ENCODE measurements around the gene RSPH1. TPM values are rescaled to one million over a fixed set of nuclear protein-coding genes. Genes with fewer than 3 reads are reported as not detected.

RSPH1 gene
- total RNA-seq, 2 donors from 2014 or later: 0.19 TPM; not detected in 1

DNA sequence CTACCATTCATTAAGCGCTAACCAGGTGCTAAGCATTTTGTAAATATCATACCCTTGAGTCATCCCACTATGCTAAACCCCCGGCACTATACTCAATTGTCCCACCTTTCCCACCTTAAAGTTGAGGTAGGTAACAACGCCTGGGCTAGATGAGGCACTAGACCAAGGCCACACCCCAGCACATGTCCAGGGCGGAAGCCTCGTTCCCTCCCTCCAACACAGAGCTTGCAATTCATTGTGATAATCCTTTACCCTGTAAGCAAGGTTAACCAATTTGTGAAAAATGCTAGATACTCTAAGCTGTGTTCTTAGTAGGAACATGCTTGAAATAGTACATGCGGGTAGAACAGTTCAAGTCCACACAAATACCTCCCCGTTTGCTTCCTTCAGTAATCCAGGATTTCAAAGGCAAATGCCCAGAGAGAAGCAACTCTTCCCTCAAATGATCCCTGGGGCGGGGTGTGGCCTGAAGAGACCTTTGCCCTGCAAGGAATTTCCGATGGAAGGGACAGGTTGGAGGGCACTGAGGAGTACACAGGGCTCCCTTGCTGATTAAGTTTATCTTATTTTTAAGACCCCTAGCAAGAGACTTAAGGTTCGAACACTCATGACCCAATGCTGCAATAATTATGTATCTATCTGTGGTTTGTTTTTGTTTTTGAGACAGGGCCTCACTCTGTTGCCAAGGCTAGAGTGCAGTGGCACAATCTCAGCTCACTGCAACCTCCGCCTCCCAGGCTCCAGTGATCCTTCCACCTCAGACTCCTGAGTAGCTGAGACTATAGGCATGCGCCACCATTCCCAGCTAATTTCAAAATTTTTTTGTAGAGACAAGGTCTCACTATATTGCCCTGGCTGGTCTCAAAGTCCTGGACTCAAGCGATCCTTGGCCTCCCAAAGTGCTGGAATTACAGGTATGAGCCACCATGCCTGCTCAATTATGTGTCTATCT lies 2.6 kb downstream of the RSPH1 start:
- intact Hi-C loops (cut with DNase I): no loop called here
- DNase-seq (ENCODE audit: low spot score): no peak

DNA sequence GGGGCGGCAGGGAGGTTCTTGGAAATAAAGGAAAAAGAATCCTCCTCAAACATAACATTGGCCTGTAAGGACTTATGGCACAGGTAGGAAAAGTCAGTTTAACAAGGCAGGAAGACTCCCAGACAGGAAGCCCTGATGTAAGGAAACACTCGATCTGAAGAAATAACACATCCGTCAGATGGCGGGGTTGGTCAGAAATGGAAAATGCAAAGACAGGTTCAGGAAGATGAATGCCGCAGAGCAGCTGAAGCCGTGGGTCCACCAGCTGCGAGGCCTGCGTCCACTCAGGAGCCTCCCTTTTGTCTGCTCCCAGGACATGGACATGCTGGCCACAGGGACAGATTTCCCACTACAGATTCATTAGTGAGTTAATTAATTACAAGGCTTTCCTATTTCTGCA lies 3.8 kb downstream of the RSPH1 start:
- DNase-seq (ENCODE audit: low spot score): no peak
- intact Hi-C loops (cut with DNase I): no loop called here

DNA sequence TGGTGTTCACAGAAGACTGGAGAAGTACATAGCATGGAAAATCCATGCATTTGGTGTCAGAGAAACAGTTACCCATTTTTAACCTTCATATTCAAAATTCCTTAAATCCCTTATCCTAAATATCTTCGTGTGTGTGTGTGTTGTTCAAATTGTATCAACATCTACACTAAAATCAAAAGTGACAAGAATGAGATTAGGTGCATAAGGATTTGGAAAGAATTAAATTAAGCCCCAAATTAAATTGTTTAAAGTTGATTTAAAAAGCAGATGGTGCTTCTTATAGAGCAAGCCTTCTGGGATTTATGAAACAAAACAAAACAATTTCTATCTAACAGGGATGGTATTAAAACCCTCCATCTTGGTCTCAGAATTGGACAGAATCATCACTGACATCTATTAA lies 4.7 kb downstream of the RSPH1 start:
- intact Hi-C loops (cut with DNase I): no loop called here
- no peak for DNase-seq (ENCODE audit: low spot score)

DNA sequence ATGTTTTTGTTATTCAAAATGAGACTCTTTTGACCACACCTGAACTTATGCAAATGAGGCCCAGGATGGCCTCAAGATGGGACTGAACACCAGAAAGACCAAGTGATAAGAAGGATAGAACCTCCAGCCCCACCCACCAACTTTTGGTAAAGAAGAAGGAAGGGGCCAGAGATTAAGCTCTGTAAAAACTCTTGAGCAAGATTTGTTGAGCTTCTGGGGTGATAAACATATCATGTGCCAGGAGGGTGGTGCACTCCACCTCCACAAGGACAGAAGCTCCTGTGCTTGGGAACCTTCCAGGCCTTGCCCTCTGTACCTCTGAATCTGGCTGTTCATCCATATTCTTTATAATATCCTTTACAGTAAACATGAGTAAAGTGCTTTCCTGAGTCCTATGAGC lies 5.3 kb downstream of the RSPH1 start:
- intact Hi-C loops (cut with DNase I): no loop called here

DNA sequence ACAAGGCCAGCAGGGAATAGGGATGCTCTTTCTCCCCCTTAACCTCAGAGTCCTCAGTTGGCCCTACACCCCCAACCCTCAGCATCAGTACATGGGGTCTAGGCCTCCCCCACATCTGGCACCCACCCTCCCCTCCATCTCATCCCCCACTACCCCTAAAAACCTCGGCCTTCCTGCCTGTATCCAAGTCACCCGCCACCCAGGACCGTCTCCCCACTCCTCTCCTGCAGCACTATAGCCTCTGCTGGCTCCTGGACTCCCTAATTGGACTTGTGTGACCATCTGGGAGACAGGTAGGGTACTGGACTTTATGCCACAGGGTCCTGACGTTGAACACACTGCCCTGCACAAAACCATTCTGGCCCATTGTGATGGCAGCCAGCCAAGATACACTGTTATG lies 6.0 kb downstream of the RSPH1 start:
- DNase-seq (ENCODE audit: low spot score): no peak
- intact Hi-C loops (cut with DNase I): no loop called here

More for the DNA sequence above, 5.3 kb downstream of the RSPH1 start:
- DNase-seq (ENCODE audit: low spot score): no peak

DNA sequence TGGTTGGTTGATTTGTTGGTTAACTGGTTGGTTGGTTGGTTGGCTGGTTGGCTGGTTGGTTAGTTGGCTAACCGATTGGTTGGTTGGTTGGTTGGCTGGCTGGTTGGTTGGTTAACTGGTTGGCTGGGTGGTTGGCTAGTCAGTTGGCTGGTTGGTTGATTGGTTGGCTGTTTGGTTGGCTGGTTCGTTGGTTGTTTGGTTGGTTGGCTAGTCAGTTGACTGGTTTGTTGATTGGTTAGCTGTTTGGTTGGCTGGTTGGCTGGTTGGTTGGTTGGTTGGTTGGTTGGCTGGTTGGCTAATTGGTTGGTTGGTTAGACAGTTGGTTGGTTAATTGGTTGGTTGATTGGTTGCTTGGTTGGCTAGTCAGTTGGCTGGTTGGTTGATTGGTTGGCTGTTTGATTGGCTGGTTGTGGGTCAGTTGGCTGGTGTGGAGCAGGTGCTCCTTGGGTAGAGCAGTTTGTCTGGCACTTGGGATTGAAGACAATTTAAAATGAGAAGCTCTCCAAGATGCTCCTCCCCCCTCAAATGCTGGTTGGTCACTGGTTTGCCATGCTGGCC lies 6.9 kb downstream of the RSPH1 start:
- intact Hi-C loops (cut with DNase I): no loop called here
- DNase-seq (ENCODE audit: low spot score): no peak

DNA sequence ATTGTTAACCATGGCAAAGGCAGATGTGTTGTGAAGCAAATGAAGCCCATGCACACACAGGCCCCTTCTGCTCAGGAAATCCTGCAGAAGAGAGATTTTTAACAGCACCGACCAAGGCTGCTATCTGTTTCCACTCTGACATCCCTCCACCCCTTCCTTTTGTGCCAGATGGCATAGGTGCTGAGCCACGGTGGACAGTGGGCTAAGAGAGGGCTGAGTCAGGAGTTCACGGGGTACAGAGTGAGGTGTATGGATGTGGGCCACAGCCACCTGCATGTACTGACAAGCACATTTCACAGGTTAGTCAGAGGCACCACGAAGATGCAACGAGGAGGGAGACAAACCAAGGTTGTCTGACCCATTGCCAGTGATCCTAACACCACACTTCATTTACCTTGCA lies 9.5 kb downstream of the RSPH1 start:
- intact Hi-C loops (cut with DNase I): no loop called here
- no peak for DNase-seq (ENCODE audit: low spot score)

DNA sequence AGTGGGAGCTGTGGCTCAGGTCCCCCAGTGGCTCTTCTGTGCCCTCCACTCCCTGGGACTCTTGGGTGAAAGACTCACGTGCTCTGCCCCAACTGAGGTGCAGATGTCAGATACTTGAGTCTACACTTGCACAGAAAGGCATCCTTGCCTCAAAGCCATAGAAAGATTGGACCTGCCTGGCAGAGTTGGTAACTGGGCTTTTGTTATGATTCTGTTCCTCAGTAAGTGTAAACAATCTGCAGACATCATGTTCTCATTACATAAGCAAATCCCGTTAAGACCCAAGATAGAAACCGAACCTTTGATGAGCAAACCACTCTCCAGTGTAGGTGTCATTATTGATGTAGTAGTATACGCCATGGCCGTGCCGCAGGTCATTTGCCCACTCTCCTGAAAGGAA lies 10.0 kb downstream of the RSPH1 start:
- intact Hi-C loops (cut with DNase I): no loop called here
- DNase-seq (ENCODE audit: low spot score): no peak

DNA sequence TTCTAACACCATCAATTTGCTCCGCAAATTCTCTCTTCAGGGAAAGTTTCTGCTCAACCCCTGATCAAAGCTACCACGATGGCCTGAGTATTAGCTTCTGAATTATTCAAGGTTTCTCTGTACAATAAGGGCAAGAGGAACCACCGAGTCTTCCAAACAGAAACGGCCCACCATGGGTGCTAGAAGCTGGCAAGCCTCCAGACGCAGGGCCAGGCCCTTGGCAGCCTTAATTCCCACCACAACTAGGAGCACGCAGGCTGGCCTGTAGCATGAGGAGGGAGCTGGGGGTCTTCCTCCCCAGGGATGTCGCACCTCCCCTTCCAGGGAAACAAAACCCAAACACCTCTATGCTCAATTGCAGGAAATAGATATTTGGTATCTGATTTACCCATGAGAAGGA lies 11.1 kb downstream of the RSPH1 start:
- intact Hi-C loops (cut with DNase I): no loop called here
- no peak for DNase-seq (ENCODE audit: low spot score)

DNA sequence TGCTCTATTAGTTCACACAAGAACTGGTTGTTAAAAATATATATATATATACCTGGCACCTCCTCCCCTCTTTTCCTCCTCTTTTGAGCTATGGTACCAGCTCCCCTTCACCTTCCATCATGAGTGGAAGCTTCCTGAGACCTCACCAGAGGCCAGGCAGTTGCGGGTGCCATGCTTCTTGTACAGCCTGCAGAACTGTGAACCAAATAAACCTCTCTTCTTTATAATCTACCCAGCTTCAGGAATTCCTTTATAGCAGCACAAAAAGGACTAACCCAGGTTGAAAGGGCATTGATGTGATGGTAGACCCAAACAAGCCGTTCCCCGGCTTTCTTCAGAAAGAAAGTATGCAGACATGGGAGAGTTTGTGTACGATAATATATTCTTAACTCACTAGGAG lies 14.9 kb downstream of the RSPH1 start:
- no peak for DNase-seq (ENCODE audit: low spot score)
- intact Hi-C loops (cut with DNase I): no loop called here

DNA sequence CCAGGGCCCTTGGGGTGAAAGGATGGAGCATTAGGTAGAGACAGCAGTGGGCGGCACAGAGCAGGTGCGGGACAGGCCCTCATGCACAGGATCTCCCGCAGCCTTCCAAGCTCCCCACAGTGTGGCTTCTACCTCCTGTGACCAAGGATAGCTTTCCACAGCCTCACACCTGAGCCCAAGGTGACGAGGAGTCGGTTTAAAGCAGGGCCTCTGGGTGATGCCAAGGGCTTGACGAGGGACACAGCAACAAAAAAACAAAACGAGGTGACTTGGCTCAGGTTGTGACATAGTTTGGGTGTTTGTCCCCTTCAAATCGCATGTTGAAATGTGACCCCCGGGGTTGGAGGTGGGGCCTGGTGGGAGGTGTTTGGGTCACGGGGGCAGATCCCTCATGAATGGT lies 15.3 kb downstream of the RSPH1 start:
- DNase-seq (ENCODE audit: low spot score): no peak
- intact Hi-C loops (cut with DNase I): no loop called here

DNA sequence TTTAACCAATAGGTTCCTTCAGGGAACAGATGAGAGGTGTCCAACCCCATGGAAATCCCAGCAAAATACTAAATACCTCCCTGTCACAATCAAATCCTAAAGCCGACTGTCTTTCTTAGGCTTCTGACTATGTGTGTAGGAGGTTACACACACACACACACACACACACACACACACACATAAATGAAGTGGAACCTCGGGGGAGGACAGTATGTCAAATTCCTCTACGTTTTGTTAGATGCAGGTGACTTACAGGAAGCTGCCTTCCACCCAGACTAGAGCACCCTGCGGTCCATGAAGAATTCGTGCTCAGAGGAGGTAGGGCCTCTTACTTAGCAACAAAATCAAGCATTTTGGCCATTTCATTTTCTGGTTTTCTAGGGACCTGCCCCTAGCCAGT lies 16.4 kb downstream of the RSPH1 start:
- intact Hi-C loops (cut with DNase I): no loop called here

DNA sequence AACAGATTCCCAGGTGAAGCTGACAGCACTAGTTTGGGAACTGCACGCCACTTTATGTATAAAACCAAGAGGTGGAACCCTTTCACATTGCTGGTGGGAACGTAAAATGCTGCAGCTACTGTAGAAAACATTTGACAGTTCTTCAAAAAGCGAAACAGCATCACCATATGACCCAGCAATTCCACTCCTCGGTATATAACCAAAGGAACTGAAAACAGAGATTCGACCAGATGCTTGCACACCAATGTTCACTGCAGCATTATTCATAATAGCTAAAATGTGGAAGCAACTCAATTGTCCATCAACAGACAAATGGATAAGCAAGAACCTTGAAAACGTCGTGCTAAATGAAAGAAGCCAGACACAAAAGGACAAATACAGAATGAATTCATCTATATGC lies 17.5 kb downstream of the RSPH1 start:
- no peak for DNase-seq (ENCODE audit: low spot score)
- intact Hi-C loops (cut with DNase I): no loop called here

More for the DNA sequence above, 16.4 kb downstream of the RSPH1 start:
- DNase-seq (ENCODE audit: low spot score): no peak

DNA sequence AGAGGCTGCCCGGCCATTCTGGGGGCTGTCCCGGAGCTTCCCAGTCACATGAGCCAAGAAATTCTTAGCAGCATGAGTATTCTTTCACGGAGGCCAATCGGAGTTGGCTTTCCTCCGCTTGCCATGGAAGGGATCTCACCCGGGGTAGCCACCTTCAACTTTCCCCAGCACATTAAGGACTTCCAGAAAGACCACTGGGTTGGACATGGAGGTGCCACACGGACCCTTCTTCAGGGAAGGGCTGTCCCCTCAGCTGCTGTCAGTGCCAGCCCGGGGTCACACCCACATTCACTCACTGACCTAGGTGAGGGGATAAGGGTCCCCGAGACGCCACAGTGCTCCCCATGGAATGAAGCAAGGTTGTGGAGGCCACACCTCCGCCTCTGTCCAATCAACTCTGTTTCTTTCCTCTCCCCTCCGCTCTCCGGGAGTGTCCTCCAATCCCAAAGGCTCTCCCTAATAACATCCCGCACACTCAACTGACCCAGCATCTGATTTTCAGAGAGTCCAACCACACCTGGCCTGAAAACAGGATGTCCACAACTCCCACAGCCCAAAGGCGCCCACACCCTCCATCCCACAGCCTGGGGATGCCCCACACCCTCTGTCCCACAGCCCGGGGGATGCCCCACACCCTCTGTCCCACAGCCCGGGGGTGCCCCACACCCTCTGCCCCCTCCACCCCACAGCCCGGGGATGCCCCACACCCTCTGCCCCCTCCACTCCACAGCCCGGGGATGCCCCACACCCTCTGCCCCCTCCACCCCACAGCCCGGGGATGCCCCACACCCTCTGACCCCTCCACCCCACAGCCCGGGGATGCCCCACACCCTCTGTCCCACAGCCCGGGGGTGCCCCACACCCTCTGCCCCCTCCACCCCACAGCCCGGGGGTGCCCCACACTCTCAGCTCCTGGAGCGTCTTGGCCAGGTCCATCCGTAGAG lies 19.4 kb downstream of the RSPH1 start:
- no peak for DNase-seq (ENCODE audit: low spot score)
- intact Hi-C loops (cut with DNase I): no loop called here

DNA sequence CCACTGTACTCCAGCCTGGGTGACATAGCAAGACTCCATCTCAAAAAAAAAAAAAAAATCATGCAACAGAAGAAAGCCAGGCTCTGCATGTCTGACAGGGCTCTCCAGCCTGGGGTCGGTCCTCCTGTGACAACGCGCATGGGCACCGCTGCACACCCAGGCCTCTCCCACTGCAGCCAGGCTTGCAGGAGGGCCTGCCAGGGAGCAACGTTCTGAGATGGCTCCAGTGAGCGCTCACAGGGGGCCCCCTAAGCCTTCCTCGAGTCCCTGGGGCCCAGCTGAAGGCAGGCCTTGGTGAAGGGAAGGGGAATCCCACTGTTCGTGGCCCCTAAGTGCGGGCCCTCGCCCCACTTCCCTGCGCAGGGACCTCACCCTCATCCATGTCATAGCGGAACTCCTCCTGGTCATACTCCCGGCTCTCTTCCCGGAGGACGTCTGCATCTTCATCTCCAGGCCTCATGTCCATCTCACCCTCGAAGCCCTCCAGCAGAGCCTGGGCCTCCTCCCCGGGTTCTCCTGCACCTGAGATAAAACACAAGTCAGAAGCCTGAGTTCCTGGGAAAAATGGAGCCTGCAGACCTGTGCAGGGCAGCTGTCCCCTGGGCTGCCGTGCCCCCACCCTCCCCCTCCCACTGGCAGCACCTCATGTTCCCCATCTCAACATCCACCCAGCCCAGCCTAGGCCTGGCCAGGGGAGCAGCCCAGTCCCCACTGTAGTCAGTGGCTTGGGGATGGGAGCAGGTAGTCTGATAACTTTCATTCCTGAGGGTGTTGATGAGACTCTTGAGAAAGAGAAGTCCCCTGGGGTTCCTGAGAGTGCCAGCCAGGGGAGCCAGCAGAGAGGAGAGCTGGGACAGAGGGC lies 20.3 kb downstream of the RSPH1 start:
- DNase-seq (ENCODE audit: low spot score): no peak
- intact Hi-C loops (cut with DNase I): no loop called here

DNA sequence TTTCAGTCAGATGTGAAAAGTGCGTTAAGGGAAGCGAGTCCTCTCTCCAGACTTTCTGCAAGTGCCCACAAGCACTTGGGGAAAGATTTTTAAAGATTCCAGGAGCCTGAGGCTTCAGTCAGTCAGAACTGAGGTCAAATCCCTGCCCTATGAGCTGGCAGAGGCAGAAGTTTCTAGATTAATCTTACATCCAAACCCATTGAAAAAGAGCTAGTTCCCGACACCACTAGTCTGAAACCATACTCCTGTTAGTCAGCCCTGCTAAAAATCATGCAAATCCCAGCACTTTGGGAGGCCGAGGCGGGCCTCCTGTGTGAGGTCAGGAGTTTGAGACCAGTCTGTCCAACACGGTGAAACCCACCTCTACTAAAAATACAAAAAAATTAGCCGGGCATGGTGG lies 21.0 kb downstream of the RSPH1 start:
- intact Hi-C loops (cut with DNase I): no loop called here
- no peak for DNase-seq (ENCODE audit: low spot score)

DNA sequence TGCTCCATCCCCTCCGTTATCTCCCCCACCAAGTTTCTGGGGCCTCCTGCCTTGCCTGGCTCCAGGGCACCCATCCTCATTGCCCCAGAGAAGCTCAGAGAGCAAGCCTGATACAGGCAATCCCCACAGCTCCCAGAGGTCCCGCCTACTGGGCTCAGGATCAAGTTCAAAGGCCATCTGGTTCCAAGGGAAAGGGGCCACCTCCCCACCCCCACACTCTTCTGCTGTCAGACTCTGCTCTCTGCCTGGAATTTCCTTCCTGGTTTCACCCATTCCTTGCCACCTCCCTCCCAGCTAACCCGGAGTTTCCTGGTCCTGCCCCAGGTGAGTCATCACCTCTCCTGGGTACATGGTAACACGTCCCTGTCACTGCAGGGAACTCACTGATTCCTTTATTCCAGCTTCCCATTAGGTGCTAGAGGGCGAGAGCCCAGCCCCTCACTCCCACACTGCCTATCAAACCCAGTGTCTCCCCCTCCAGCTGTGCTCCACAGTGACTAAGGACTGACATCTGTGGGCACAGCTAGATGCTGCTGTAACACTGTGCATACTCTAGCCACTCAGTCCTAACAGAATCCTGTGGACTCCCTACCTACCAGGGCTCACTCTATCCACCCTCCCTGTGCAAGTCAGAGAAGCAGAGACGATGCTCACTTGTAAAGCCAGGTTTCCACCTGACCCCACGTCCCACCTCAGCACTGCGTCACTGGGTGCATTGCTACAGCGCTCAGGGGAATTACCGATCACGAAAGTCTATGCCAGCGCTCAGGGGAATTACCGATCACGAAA lies 21.8 kb downstream of the RSPH1 start:
- intact Hi-C loops (cut with DNase I): no loop called here
- DNase-seq (ENCODE audit: low spot score): no peak

DNA sequence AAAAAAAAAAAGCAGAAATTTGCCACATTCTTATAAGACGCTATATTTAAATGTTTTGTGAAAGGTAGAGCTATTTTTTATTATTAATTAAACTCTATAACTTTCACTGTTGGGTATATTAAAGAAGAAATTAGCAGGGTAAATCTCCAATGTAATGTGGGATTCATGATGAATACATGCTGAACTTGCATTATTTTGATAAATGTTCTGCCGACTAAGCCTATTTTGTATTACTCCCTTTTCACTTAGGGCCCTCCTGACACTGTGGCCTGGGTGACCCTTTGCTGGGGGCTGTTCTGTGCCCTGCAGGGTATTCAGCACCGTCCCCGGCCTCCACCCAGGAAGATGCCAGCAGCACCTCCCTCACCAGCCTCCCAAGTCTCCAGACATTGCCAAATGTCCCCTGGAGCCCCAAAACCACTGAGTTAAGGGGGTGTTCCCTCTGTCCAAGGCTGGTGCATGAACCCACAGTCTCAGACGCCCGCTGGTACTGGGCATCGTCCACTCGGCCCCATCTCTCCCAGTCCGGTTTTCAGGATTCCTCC lies 22.5 kb downstream of the RSPH1 start:
- intact Hi-C loops (cut with DNase I): no loop called here
- DNase-seq (ENCODE audit: low spot score): no peak

All from posterior vena cava (tissue), 2 donors.